GM18951 (cell line): ENCODE measurements around the gene ACBD7.
A peak's percentile ranks its signal among the peaks of the same experiment; 100 is the strongest.

Source experiments
- POLR2A ChIP-seq: IDR thresholded peaks from 4 replicates; pipeline ENCODE4 v1.6.1; 2011; ENCODE audit warnings: mild to moderate bottlenecking; ENCODE audit not compliant: insufficient read length, insufficient read depth; ENCODE audit errors: extremely low read depth
- in situ Hi-C: fragments of 300-500 bp; cut with MboI; formaldehyde crosslinking; loops from one replicate; pipeline ENCODE4 v1.12.0; 2022; ENCODE audit warnings: low sequenced_read_pairs, mixed read lengths, inconsistent platforms; ENCODE audit not compliant: unreplicated experiment

Gene ACBD7

DNA sequence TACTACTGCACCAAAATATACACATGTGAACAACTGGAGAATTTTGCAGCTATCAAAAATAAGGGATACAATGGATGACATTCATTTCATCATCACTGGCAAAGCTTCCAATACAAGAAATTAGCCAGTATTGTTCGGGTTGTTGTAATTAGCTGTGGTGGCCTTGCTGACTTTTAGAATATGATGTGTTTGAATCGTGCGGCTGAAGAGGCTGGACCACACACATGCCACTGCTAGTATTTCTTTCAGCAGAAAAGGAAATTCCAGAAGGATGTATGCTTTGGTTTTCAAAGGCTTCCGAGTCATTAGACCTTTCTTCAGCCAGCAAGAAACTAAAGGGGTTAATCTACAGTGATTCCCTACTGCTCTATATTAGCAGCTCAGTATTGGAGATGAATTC, 25.2 kb upstream of the ACBD7 start:
- in situ Hi-C loops: no loop called here
- TF ChIP-seq POLR2A: no peak

DNA sequence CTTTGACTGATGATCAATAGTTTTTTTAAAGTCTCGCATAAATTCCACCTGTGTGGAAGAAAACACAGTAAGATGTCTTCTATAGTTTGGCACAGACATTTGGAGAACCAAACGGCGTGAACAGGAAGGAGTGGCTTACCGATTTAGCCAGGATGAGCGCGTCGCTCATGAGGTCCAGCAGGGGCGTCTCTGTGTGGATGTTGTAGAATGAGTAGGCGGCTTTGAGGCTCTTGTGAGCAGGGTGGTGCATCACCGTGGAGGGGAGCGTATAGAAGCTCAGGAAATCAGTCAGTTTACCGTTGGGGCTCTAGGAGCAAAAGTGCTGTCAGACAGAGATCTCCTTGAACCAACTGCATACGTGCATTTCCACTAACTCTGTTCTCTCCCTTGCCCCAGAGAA, 24.1 kb upstream of the ACBD7 start:
- no peak for TF ChIP-seq POLR2A
- in situ Hi-C loops: no loop called here

DNA sequence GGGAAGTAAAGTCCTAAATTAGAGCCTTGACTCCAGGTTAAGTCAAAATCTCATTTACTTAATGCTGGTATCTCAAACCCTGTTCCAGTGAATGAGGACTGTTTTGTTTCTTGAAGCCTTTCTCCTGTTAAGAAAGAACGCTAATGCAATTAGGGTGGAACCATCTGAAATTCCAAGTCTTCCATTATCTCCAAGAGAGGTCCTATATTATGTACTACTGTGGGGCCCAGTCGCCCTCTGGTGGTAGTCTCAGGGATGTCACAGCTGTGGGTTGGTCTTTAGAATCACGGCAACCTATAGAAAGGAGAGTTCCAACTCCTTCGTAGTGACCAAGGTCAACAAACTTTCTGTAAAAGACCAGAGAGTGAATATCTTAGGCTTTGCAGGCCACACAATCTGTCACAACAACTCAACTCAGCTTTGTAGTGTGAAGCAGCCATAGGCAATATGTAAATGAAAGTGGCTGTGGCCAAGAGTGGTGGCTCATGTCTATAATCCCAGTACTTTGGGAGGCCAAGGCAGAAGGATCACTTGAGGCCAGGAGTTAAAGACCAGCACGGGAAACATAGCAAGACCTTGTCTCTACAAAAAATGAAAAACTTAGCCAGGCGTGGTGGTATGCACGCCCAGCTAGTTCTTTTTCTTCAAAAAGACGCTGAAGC, 17.9 kb upstream of the ACBD7 start:
- no peak for TF ChIP-seq POLR2A
- in situ Hi-C loops: no loop called here

DNA sequence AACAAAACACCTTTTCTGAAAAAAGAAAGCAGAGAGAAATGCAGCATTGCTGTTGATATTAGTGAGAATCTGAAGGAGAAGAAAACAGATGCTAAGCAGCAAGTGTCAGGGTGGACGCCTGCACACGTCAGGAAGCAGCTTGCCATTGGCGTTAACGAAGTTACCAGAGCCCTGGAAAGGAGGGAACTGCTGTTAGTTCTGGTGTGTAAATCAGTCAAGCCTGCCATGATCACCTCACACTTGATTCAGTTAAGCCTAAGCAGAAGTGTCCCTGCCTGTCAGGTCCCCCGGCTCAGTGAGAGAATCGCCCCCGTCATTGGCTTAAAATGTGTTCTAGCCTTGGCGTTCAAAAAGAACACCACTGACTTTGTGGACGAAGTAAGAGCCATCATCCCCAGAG, 14.9 kb upstream of the ACBD7 start:
- in situ Hi-C loops: no loop called here
- TF ChIP-seq POLR2A: no peak

DNA sequence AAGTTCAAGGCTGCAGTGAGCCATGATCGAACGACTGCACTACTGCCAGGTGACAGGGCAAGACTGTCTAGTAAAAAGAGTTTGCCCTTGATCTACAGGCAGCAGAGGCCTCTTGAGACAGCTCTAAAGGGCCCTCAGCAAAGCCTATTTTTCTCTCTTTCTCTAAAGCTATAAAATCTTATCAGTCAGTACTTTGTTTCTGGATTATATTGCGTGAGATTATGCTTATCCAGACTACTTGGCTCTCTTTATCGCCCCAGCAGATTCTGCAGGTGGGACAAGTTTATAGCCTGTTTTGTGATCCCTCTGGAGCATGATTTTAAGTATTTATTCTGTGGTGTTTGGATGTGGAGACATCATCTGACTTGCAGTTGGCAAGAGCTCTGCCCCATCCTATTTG, 11.3 kb upstream of the ACBD7 start:
- in situ Hi-C loops: no loop called here
- no peak for TF ChIP-seq POLR2A

DNA sequence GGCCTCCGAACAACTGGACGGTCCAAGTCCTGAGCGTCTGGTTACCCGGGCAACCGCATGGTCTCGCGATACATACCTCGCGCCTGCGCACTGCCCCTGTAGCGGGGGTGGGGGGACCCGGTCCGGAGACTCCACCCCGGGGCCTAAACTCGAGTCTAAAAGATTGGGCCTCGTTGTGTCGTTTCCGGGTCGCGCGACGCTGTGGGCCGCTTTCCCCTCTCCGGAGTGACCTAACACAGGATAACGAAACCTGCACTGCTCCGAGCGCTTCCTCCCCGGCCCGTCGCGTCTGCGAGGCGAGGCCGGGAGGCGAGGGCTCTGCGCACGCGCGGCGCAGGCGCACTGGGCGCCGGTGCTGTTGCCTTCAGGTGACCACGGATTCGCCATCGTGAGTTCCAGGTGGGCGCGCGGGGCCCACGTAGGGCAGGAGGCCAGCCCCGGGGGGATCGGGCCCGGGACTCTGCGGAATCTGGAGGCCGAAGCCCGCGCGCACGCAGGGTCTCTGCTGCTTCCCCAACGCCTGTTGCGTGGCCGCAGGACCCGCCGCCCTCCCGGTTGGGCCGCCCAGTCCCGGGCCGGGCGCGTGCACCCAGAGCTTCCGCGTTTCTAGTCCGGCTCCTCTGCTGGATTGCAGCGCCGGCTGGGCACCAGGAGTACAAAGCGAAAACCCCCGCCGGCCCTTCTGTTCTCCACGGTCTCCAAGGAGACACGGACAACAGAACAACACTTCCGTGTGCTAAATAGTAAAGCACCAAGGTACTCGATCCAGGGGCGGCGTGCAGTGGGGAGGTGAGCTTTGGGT, 8.6 kb upstream of the ACBD7 start, which contains the start of gene RPP38:
Gene RPP38, plus strand, starts transcription at position 345 of the 802 bp plus-strand sequence. CDS start 5,960 bp downstream, outside the sequence.
- in situ Hi-C loops: no loop called here
- TF ChIP-seq POLR2A: peak; percentile 96

DNA sequence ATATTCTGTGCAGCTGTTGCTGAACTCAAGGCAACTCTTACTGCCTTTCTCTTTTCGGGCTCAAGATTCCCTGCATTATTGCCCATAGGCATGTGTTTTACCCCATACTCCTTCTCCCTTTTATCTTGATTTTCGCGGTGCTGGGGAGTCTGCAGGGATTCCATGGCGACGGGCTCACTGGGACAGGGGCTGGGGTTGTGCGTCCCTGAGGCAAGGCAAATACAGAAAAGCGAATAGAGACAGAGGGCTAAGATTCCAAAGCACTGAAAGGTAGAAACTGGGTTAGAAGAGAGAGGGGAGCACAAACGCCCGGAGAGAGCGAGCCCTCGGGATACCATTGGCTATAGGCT, 8.1 kb upstream of the ACBD7 start:
- TF ChIP-seq POLR2A: no peak
- in situ Hi-C loops: no loop called here

DNA sequence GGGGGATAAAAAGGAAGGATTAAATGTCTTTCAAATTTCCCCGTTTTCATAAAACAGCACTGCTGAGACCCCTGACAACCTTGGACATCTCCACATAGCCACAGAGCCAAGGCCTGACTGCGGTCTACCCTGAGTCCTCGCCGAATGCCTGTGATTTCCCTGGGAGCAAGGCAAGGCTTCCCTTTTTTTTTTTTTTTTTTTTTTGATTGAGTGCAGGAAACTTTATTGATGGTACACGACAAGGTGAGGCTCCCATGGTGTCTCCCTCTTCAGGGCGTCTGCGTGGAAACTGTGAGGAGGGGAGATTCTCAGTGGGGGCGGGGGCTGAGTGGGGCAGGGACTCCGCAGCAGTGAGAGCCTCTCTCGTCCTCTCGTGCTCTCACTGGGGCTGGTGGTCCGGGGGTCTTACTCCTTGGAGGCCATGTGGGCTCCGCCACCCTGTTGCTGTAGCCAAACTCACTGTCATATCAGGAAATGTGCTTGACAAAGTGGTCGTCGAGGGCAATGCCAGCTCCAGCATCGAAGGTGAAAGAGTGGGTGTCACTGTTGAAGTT, 4.4 kb upstream of the ACBD7 start:
- no peak for TF ChIP-seq POLR2A
- in situ Hi-C loops: no loop called here

DNA sequence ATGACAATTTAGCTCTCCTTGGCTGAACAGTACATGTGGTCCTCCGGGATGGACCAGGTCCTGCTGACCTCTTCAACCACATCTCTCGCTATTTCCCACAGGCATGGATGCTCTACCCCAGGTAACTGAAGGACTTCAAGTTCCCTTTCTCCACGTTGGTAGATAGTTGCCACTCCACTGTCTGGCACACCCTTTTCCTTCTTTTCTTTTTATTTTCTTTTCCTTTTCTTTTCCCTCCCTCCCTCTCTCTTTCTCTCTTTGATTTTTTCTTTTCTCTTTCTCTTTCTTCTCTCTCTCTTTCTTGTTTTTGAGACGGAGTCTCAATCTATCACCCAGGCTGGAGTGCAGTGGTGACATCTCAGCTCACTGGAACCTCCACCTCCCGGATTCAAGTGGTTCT, 2.8 kb upstream of the ACBD7 start:
- no peak for TF ChIP-seq POLR2A
- in situ Hi-C loops: no loop called here

DNA sequence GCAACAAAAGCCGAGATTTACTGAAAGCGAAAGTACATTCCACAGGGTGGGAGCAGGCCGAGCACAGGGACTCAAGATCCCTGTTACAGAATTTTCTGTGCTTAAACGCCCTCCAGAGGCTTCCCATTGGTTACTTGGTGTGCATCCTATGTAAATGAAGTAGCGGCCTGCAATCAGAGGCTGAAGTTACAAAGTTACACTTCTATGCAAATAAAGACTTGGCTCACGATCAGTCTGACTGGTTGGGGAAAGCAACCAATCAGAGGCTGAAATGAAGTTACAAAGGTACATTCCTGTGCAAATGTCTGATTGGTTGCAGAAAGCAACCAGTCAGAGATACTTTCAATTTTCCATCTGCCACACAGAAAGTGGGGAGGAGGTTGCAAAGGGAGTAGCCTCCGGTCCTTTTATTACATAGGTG, 4.1 kb downstream of the ACBD7 start:
- in situ Hi-C loops: no loop called here
- no peak for TF ChIP-seq POLR2A

DNA sequence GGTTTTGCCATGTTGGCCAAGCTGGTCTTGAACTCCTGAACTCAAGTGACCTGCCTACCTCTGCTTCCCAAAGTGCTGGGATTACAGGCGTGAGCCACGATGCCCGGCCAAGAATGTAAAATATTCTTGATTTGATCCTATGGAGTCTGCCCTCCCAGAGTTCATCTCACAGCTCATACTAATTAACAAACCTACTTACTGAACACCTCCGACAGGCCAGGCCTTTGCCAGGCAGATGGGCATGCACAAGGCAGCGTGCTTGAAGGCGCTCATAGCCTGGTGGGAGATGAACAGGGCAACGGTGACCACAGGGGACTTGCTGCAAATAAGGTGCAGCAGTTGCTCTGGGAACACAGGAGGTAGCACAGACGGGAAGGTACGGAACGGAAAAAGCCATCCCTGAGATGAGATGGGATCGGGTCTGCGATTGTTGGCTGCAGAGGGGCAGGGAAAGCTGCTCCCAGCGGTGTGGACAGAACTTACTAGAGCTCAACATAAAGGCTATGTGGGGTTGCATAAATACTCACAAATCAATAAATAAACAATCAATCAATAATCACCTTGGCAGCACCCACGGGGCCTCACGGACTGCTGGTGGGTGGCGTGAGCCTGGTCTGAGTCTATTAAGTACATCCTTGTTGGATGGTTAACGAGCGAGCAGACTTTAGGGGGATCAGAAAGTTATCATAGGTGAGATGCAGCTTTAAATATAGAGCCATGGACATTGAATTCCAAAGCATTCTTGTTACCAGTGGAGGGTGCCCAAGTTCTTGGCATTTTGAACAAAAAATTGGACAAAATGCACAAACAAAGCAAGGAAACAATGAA, 4.7 kb downstream of the ACBD7 start:
- in situ Hi-C loops: no loop called here
- TF ChIP-seq POLR2A: no peak

DNA sequence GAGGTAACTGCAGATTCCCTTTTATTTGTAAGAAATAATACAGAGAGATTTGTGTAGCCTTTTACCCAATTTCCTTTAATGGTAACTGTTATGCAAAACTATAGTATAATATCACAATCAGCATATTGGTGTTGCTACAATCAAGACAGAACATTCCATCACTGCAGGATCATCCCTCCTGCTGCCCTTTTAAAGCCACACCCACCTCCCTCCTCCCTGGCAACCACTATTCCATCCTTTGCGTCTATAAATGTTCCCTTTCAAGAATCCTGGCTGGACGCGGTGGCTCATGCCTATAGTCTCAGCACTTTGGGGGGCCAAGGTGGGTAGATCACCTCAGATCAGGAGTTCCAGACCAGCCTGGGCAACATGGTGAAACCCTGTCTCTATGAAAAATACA, 13.2 kb downstream of the ACBD7 start:
- in situ Hi-C loops: no loop called here

DNA sequence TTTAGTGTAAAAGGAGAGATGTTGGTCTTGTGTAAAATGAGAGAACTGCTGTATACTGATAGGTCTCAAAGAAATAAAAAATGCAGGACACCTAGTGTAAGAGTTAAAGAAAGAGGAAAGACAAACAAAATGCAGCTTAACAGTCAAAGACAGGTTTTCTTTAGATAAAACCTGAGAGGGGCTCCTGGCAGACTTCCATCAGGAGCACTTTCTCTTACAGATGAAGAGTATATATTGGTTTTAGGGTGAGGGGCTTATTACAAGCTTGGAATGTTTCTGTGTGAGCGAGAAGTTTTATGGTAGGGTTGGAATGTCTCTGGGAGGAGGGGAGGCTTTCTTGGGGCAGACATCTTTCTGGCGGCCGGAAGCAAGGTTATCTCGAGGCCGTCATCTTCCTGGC, 16.2 kb downstream of the ACBD7 start:
- in situ Hi-C loops: no loop called here

More for the DNA sequence above, 13.2 kb downstream of the ACBD7 start:
- TF ChIP-seq POLR2A: no peak

DNA sequence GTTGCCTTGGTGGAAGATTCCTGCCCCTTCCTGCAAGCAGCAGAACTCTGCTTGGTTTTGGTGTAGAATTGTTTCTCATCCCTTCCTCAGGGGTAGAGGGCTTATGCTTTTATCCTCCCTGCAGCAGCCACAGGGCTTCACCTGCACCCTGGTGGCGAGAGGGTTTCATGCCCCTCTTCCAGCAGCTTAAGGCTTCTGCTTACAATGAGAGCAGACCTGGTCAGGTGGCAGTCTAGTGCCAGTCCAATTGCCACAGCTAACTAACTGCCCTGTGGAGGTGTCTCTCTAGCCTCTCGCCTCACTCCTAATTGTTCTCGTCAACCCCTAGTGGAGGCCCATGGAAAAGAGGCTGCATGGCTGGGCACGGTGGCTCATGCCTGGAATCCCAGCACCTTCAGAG, 19.3 kb downstream of the ACBD7 start:
- no peak for TF ChIP-seq POLR2A
- in situ Hi-C loops: no loop called here

More for the DNA sequence above, 16.2 kb downstream of the ACBD7 start:
- no peak for TF ChIP-seq POLR2A

DNA sequence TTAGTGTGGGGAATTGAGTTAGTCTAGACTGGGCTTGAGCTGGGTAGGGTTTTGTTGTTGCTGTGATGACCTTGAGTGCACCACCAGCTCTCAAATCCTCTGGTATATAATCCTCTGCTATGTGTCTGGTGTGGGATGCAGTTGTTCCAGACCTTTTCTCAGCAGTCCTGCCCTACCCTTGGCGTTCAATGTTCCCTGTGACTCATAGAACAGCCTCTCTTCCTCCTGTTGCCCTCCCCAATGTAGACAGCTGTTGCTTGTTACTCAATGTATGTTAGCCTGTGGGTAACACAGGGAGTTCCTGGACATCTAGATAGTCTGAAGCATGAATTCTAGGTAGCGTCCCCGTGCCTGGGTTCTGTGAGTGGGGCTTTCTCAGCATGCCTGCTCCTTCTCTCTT, 19.8 kb downstream of the ACBD7 start:
- TF ChIP-seq POLR2A: no peak
- in situ Hi-C loops: no loop called here
